ENCODE data around the gene BCAS1. TPM values are rescaled to one million over a fixed set of nuclear protein-coding genes. Genes with fewer than 3 reads are reported as not detected.
A peak's percentile ranks its signal among the peaks of the same experiment; 100 is the strongest.

The BCAS1 gene
- total RNA-seq, 4 donors from 2014 or later, result 0.35 to 1.0 TPM; not detected in 2

- no peaks in the 10 kb centered on the region for H3K9me3 ChIP-seq
- H3K4me1 ChIP-seq, result peaks cover 0 to 10% (median 0%) of the 10 kb centered on the region in 3 donors
- H3K4me3 ChIP-seq, result no peak overlapping the region
- TF ChIP-seq CTCF (IDR thresholded peaks at IDR 0.05) (no peak), EP300 (IDR thresholded peaks at IDR 0.05) (no peak), POLR2A (IDR thresholded peaks at IDR 0.05) (no peak), POLR2AphosphoS5 (IDR thresholded peaks at IDR 0.05) (no peak)
- H3K27ac ChIP-seq, result no peak overlapping the region
- WGBS, 2 donors (ENCODE audit: low coverage in 1 of 2), result 100% methylated on average over 1 of the region's 2 CpGs; no CpG with 5 or more reads in 1 of the 2 donors
- H3K27me3 ChIP-seq, result no peaks in the 10 kb centered on the region
- no peak for ATAC-seq
- H3K36me3 ChIP-seq, result no peaks in the 10 kb centered on the region
These were observed 23.3 kb downstream of the BCAS1 start for GRCh38 chr20:54047048-54047447.

GRCh38 chr20:54044156-54044555 is 26.2 kb downstream of the BCAS1 start:
- Histone ChIP-seq H3K4me1 (peaks cover 0 to 10% (median 0%) of the 10 kb centered on the region in 3 donors), H3K4me3 (no peak overlapping the region), H3K27me3 (no peaks in the 10 kb centered on the region), H3K9me3 (no peaks in the 10 kb centered on the region), H3K36me3 (no peaks in the 10 kb centered on the region), H3K27ac (no peak overlapping the region)
- peak; percentile 82 for ATAC-seq
- TF ChIP-seq POLR2AphosphoS5 (IDR thresholded peaks at IDR 0.05) (peak; percentile 30), POLR2A (IDR thresholded peaks at IDR 0.05) (no peak), CTCF (IDR thresholded peaks at IDR 0.05) (no peak), EP300 (IDR thresholded peaks at IDR 0.05) (no peak)

- H3K9me3 ChIP-seq, result no peaks in the 10 kb centered on the region
- no peaks in the 10 kb centered on the region for H3K36me3 ChIP-seq
- H3K4me1 ChIP-seq, result peaks cover 0 to 4% (median 0%) of the 10 kb centered on the region in 3 donors
- TF ChIP-seq CTCF (IDR thresholded peaks at IDR 0.05) (no peak), POLR2A (IDR thresholded peaks at IDR 0.05) (no peak), EP300 (IDR thresholded peaks at IDR 0.05) (no peak), POLR2AphosphoS5 (IDR thresholded peaks at IDR 0.05) (no peak)
- no peak overlapping the region for H3K4me3 ChIP-seq
- no peak overlapping the region for H3K27ac ChIP-seq
- no peaks in the 10 kb centered on the region for H3K27me3 ChIP-seq
- WGBS, 2 donors (ENCODE audit: low coverage in 1 of 2), result 50 to 62% methylated on average over 6 to 7 of the region's 9 CpGs
- ATAC-seq, result peak; percentile 76
These were observed 27.1 kb downstream of the BCAS1 start for GRCh38 chr20:54043076-54043967.

GRCh38 chr20:54042021-54042420 is 28.4 kb downstream of the BCAS1 start:
- TF ChIP-seq POLR2A (IDR thresholded peaks at IDR 0.05), result no peak
- no peak for TF ChIP-seq POLR2AphosphoS5 (IDR thresholded peaks at IDR 0.05)
- TF ChIP-seq CTCF (IDR thresholded peaks at IDR 0.05), result no peak
- no peak for TF ChIP-seq EP300 (IDR thresholded peaks at IDR 0.05)
- ATAC-seq, result no peak
- no peak overlapping the region for H3K27ac ChIP-seq

GRCh38 chr20:54041336-54041735 is 29.1 kb downstream of the BCAS1 start:
- H3K4me3 ChIP-seq, result no peak overlapping the region
- no peak for ATAC-seq
- H3K36me3 ChIP-seq, result no peaks in the 10 kb centered on the region
- H3K27ac ChIP-seq, result no peak overlapping the region
- peaks cover 0 to 3% (median 0%) of the 10 kb centered on the region in 3 donors for H3K4me1 ChIP-seq
- no peaks in the 10 kb centered on the region for H3K9me3 ChIP-seq
- no peaks in the 10 kb centered on the region for H3K27me3 ChIP-seq
- no peak for TF ChIP-seq EP300 (IDR thresholded peaks at IDR 0.05)
- no peak for TF ChIP-seq CTCF (IDR thresholded peaks at IDR 0.05)
- TF ChIP-seq POLR2AphosphoS5 (IDR thresholded peaks at IDR 0.05), result no peak
- no peak for TF ChIP-seq POLR2A (IDR thresholded peaks at IDR 0.05)
- 77 to 84% methylated on average over 3 to 4 of the region's 4 CpGs for WGBS, 2 donors (ENCODE audit: low coverage in 1 of 2)

More at GRCh38 chr20:54042021-54042420, 28.4 kb downstream of the BCAS1 start:
- no peaks in the 10 kb centered on the region for H3K9me3 ChIP-seq
- no peak overlapping the region for H3K4me3 ChIP-seq
- WGBS, 2 donors (ENCODE audit: low coverage in 1 of 2), result 71 to 78% methylated on average over 4 of the region's 4 CpGs
- no peaks in the 10 kb centered on the region for H3K36me3 ChIP-seq
- H3K27me3 ChIP-seq, result no peaks in the 10 kb centered on the region
- peaks cover 0 to 3% (median 0%) of the 10 kb centered on the region in 3 donors for H3K4me1 ChIP-seq
